A549 (cell line): ENCODE data around the gene COASY. TPM values are rescaled to one million over a fixed set of nuclear protein-coding genes. Genes with fewer than 3 reads are reported as not detected.

Experiments
- ATAC-seq, 2 experiments: fragments of 200-7000 bp in 1 of 2; fragments of >200 bp in 1 of 2; cut with Nextera tagmentation in 1 of 2; cut with Tn5 transposase in 1 of 2; 3 replicates each; pipeline versions ENCODE4 v1.8.0 to v1.9.1; 2018 to 2020; ENCODE audit warnings: mild to moderate bottlenecking in 1 of 2, moderate library complexity in 1 of 2
- CTCF ChIA-PET: fragments of 300-600 bp; sonication (Branson Sonifier 250); formaldehyde crosslinking; extraction: SDS; loops from one replicate; lab custom pipeline; 2021; ENCODE audit warnings: antibody characterized with exemption, inconsistent platforms; lab: Yijun Ruan, JAX
- POLR2A ChIA-PET: fragments of 350-600 bp; formaldehyde crosslinking; extraction: SDS; loops from one replicate; lab custom pipeline; 2021; ENCODE audit warnings: antibody characterized with exemption, inconsistent platforms; lab: Yijun Ruan, JAX
- DNase-seq, 2 experiments: peaks; one replicate each; pipeline versions ENCODE4 v3.0.0 to v3.0.0-alpha.2; 2011 to 2016; ENCODE audit warnings: low read depth in 1 of 2, low spot score in 1 of 2
- FAIRE-seq: peaks from 2 replicates; lab custom pipeline; 2011; peaks lifted over from hg19 to GRCh38; lab: Jason Lieb, UNC
- H3K27ac ChIP-seq, 2 experiments: fragments of >200 bp; sonication (Bioruptor Twin); formaldehyde crosslinking; 3 replicates each; pipeline ENCODE4 v1.5.1; 2016 to 2017
- H3K4me1 ChIP-seq: fragments of >200 bp; sonication (Bioruptor Twin); formaldehyde crosslinking; 3 replicates; pipeline ENCODE4 v1.6.1; 2016
- H3K4me2 ChIP-seq: fragments of >200 bp; sonication (Bioruptor Twin); formaldehyde crosslinking; 3 replicates; pipeline ENCODE4 v1.6.1; 2016
- H3K4me3 ChIP-seq: fragments of >200 bp; sonication (Bioruptor Twin); formaldehyde crosslinking; 3 replicates; pipeline ENCODE4 v1.5.1; 2016
- H3K9me3 ChIP-seq: fragments of >200 bp; sonication (Bioruptor Twin); formaldehyde crosslinking; 3 replicates; pipeline ENCODE4 v1.6.1; 2016
- BHLHE40 ChIP-seq: IDR thresholded peaks from 2 replicates; pipeline ENCODE4 v1.6.1; 2012; ENCODE audit warnings: low read depth, low read length, inconsistent platforms
- EHF ChIP-seq: fragments of 250-450 bp; sonication (Bioruptor Pico); IDR thresholded peaks from 2 replicates; pipeline ENCODE4 v1.5.0; 2020; ENCODE audit warnings: mild to moderate bottlenecking
- EP300 ChIP-seq, 2 experiments: fragments of >200 bp; sonication (Bioruptor Twin); formaldehyde crosslinking; IDR thresholded peaks; 2 replicates in 1 of 2; 3 replicates in 1 of 2; pipeline ENCODE4 v1.6.1; 2016 to 2017
- FOSB ChIP-seq: fragments of 250-450 bp; sonication (Bioruptor Pico); IDR thresholded peaks from 2 replicates; pipeline ENCODE4 v1.5.0; 2020; ENCODE audit warnings: mild to moderate bottlenecking, moderate library complexity
- FOSL2 ChIP-seq, 2 experiments: fragments of 450-650 bp in 1 of 2; fragments of >200 bp in 1 of 2; sonication (Bioruptor Twin) in 1 of 2; formaldehyde crosslinking; IDR thresholded peaks; 2 replicates each; pipeline versions ENCODE4 v1.5.0 to v1.6.1; 2016 to 2020; ENCODE audit warnings: mild to moderate bottlenecking in 1 of 2, moderate library complexity in 1 of 2
- HEYL ChIP-seq: fragments of 250-450 bp; sonication (Bioruptor Pico); IDR thresholded peaks from 2 replicates; pipeline ENCODE4 v1.8.0; 2021; ENCODE audit warnings: mild to moderate bottlenecking, moderate library complexity
- HOXB5 ChIP-seq: fragments of 250-450 bp; sonication (Bioruptor Pico); IDR thresholded peaks from 2 replicates; pipeline ENCODE4 v1.5.0; 2020; ENCODE audit warnings: mild to moderate bottlenecking, moderate library complexity
- JUN ChIP-seq, 2 experiments: fragments of >200 bp; sonication (Bioruptor Twin); formaldehyde crosslinking; IDR thresholded peaks; 2 replicates in 1 of 2; 3 replicates in 1 of 2; pipeline ENCODE4 v1.6.1; 2016 to 2017
- JUNB ChIP-seq: fragments of >200 bp; sonication (Bioruptor Twin); formaldehyde crosslinking; IDR thresholded peaks from 2 replicates; pipeline ENCODE4 v1.6.1; 2016
- KDM5A ChIP-seq: fragments of 200-600 bp; sonication (generic); IDR thresholded peaks from 2 replicates; pipeline ENCODE4 v1.6.1; 2016; ENCODE audit warnings: antibody characterized with exemption, mild to moderate bottlenecking
- MAFK ChIP-seq: fragments of 450-650 bp; IDR thresholded peaks from 2 replicates; pipeline ENCODE4 v1.6.1; 2014; ENCODE audit not compliant: partially characterized antibody
- MAZ ChIP-seq: fragments of 150-350 bp; IDR thresholded peaks from 2 replicates; pipeline ENCODE4 v1.6.1; 2014; ENCODE audit warnings: antibody characterized with exemption, low read depth, low read length, borderline replicate concordance
- MYC ChIP-seq: IDR thresholded peaks from 2 replicates; pipeline ENCODE4 v1.6.1; 2012; ENCODE audit warnings: mild to moderate bottlenecking, inconsistent platforms, low read length, improper control_type of control experiment, borderline replicate concordance
- NFE2L2 ChIP-seq: fragments of 150-350 bp; conservative IDR thresholded peaks from 2 replicates; pipeline ENCODE4 v1.6.1; 2014; ENCODE audit warnings: low read length
- NR3C1 ChIP-seq: fragments of >200 bp; sonication (Bioruptor Twin); formaldehyde crosslinking; IDR thresholded peaks from 3 replicates; pipeline ENCODE4 v1.6.1; 2017
- PHF8 ChIP-seq: fragments of 200-600 bp; sonication (generic); IDR thresholded peaks from 2 replicates; pipeline ENCODE4 v1.6.1; 2016; ENCODE audit warnings: low read depth, mild to moderate bottlenecking, antibody characterized with exemption, moderate library complexity, borderline replicate concordance
- POLR2A ChIP-seq: IDR thresholded peaks from 2 replicates; pipeline ENCODE4 v1.6.1; 2012; ENCODE audit warnings: mild to moderate bottlenecking, low read length
- RAD21 ChIP-seq, 2 experiments: fragments of >200 bp in 1 of 2; sonication (Bioruptor Twin) in 1 of 2; formaldehyde crosslinking in 1 of 2; IDR thresholded peaks in 1 of 2; conservative IDR thresholded peaks in 1 of 2; 2 replicates in 1 of 2; 3 replicates in 1 of 2; pipeline ENCODE4 v1.6.1; 2012 to 2018; ENCODE audit warnings: inconsistent platforms in 1 of 2
- RARB ChIP-seq: fragments of 250-450 bp; sonication (Bioruptor Pico); IDR thresholded peaks from 2 replicates; pipeline ENCODE4 v1.8.0; 2021; ENCODE audit warnings: mild to moderate bottlenecking, moderate library complexity
- RFX5 ChIP-seq: fragments of 450-650 bp; IDR thresholded peaks from 2 replicates; pipeline ENCODE4 v1.7.1; 2014; ENCODE audit warnings: antibody characterized with exemption, mild to moderate bottlenecking, moderate library complexity
- TP53 ChIP-seq: fragments of 250-450 bp; sonication (Bioruptor Pico); IDR thresholded peaks from 2 replicates; pipeline ENCODE4 v1.5.0; 2021; ENCODE audit warnings: mild to moderate bottlenecking, moderate library complexity
- WGBS: methylation state at CpG from one replicate; pipeline ENCODE4 v1.1.6; 2017; ENCODE audit errors: missing lambda C conversion rate; 5-methylcytosine and 5-hydroxymethylcytosine counted together
- polyA plus RNA-seq, 4 experiments: library from polyadenylated mRNA; depleted of rRNA in 3 of 4; stranded (reverse); fragments of >200 nt; fragmentation: RNase III in 1 of 4; extraction: RNeasy Plus Mini Kit Qiagen cat#74134 plus additional on column Dnase treatment in 1 of 4; gene quantifications; 2 replicates in 3 of 4; 3 replicates in 1 of 4; pipeline ENCODE4 v1.2.3, GENCODE V29; 2011 to 2017
- TF ChIP-seq, protein P1 (sequence below): fragments of 250-450 bp; sonication (Bioruptor Pico); IDR thresholded peaks from 2 replicates; pipeline ENCODE4 v1.5.0; 2021; ENCODE audit warnings: mild to moderate bottlenecking, moderate library complexity, borderline replicate concordance
- TF ChIP-seq, protein P2 (sequence below): fragments of >200 bp; sonication (Bioruptor Twin); formaldehyde crosslinking; IDR thresholded peaks from 3 replicates; pipeline ENCODE4 v1.6.1; 2016
- TF ChIP-seq, protein P3 (sequence below): IDR thresholded peaks from 2 replicates; pipeline ENCODE4 v1.6.1; 2012
- TF ChIP-seq, protein P4 (sequence below): IDR thresholded peaks from 2 replicates; pipeline ENCODE4 v1.6.1; 2012; ENCODE audit warnings: low read depth, borderline replicate concordance

The COASY gene
- polyA plus RNA-seq, 2 of the 4 experiments (the other 2 are of a cell fraction), result 65.4 to 112 TPM

DNA sequence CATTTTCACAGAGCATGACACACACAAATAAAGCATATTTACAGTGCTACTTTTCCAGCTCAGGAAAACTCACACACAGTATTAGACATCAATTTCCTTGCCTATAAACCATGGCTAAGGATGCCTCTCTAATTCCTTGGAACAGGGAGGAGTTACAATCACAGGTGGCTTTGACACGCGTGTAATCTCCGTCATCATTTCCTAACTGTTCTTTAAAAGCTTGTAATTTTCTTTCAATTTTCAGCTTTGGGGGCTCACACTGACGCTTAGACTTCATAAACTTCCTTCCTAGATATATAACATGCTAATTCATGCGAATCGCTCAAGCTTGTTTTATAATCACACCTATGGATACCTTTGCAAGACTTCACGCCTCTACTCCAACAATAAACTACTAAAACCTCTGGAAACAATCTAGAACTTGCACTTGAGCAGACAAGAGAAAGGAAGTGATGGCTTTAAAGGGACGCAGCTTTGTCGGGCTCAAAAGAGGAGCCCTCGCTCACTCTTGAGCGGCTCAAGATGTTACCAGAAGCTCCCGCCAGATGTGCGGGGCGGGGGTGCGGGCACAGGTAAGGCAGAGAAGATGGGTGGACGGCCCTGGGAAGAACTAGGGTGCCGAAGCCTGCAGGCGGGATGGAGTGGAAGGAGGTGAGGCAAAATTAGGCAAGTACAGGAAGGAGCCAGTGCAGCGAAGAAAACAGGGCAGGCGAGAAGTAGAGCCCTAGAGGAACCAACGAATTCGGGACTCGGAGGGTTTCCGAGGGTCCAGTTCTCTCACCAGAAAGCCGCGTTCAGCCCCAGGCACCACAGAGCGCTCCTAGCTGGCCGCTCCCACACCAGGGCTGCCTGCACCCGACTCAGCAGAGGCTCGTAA lies 46.6 kb downstream of the COASY start:
- no peaks in the 10 kb centered on the region for H3K9me3 ChIP-seq
- peak overlapping the region; percentile 87 for H3K4me2 ChIP-seq
- peak overlapping the region; percentile 79 to 89 for H3K27ac ChIP-seq
- ChIA-PET CTCF (interaction anchor here (0.5 to 7.8 kb wide), 24 partner anchors 9 to 165 kb away, joined by 3 to 65 read pairs (median 4); partner anchors contain the start of genes PLEKHH3, PSMC3IP and VPS25), POLR2A (interaction anchor here (0.6 to 3.0 kb wide), 16 partner anchors 9 to 216 kb away, joined by 3 to 43 read pairs (median 5); partner anchors contain the start of genes BECN1, CCR10, CNTD1 and COA3)
- peak; percentile 82 to 83 for ATAC-seq
- peaks cover 22% of the 10 kb centered on the region for H3K4me1 ChIP-seq
- DNase-seq, result no peak
- no peak for FAIRE-seq
- TF ChIP-seq RAD21 (conservative IDR thresholded peaks at IDR 0.05 in 1 of 2, IDR thresholded peaks at IDR 0.05 in 1 of 2), result peak in 1 of 2 experiments; percentile 29; a peak in 2 of 5 replicates
- no peak for TF ChIP-seq NFE2L2
- TF ChIP-seq, protein P1, sequence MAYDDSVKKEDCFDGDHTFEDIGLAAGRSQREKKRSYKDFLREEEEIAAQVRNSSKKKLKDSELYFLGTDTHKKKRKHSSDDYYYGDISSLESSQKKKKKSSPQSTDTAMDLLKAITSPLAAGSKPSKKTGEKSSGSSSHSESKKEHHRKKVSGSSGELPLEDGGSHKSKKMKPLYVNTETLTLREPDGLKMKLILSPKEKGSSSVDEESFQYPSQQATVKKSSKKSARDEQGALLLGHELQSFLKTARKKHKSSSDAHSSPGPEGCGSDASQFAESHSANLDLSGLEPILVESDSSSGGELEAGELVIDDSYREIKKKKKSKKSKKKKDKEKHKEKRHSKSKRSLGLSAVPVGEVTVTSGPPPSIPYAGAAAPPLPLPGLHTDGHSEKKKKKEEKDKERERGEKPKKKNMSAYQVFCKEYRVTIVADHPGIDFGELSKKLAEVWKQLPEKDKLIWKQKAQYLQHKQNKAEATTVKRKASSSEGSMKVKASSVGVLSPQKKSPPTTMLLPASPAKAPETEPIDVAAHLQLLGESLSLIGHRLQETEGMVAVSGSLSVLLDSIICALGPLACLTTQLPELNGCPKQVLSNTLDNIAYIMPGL (CRISPR knock-in tag), result 0 out of 2 replicates have a peak, but pooled peaks have one; percentile 14
- WGBS, result 2% methylated on average over 27 of the region's 30 CpGs
- H3K4me3 ChIP-seq, result peak overlapping the region; percentile 67

DNA sequence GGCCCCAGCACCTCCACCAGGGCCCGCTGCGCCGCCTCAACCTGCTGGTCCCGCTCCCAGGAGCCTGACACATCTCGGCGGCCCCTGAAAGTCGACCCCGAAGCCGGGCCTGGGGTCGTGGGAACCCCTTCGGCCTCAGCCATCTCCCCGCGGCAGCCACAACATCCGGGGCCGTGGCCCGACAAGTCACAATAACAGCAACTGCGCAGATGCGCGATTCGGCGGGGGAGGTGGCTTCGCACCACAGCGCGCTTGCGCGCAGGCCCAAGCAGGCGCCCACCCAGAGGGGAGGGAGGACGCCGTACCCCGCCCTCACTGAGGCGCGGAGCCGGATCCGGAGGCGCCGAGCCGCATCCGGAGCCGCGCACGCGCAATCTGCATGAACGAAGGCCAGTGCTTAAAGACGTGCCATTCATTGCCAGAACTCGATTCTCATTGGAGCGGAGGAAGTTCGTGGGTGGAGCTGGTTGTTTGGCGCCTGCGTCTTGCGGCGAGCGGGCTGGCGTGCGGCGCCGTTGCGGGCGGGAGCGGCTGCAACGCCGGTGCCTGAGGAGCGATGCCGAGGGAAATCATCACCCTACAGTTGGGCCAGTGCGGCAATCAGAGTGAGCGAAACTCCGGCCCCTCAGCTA lies 47.4 kb downstream of the COASY start, which contains the start of the genes RETREG3 and TUBG1:
RETREG3 (minus strand) TSS at position 193 of the 632 bp plus-strand sequence; CDS start at position 143, 50 bp downstream.
TUBG1 (plus strand) TSS at position 502 of the 632 bp plus-strand sequence; CDS start at position 557, 55 bp downstream.
- WGBS, result under 1% methylated on average over 40 of the region's 66 CpGs
- peak within 1 kb of the TSS; percentile 91 to 92 for H3K27ac ChIP-seq
- peak; percentile 100 for FAIRE-seq
- no peaks in the 10 kb centered on the region for H3K9me3 ChIP-seq
- ATAC-seq, result peak; percentile 89 to 94
- CTCF ChIA-PET, result interaction anchor here (0.6 to 7.8 kb wide), 20 partner anchors 9 to 164 kb away, joined by 3 to 65 read pairs (median 4); partner anchors contain the start of genes PLEKHH3, PSMC3IP and VPS25
- TF ChIP-seq, protein P2, sequence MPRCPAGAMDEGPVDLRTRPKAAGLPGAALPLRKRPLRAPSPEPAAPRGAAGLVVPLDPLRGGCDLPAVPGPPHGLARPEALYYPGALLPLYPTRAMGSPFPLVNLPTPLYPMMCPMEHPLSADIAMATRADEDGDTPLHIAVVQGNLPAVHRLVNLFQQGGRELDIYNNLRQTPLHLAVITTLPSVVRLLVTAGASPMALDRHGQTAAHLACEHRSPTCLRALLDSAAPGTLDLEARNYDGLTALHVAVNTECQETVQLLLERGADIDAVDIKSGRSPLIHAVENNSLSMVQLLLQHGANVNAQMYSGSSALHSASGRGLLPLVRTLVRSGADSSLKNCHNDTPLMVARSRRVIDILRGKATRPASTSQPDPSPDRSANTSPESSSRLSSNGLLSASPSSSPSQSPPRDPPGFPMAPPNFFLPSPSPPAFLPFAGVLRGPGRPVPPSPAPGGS, result peak; percentile 81; the same call in 2 of the 3 replicates
- TF ChIP-seq KDM5A (peak; percentile 58; the same call in 1 of the 2 replicates), MAFK (peak; percentile 30), MAZ (no peak; the same call in 1 of the 2 replicates), EP300 (IDR thresholded peaks at IDR 0.05) (no peak), JUN (IDR thresholded peaks at IDR 0.05) (peak; percentile 53 to 87), BHLHE40 (no peak), JUNB (no peak), FOSB (CRISPR knock-in tag) (no peak), RFX5 (no peak), TP53 (CRISPR knock-in tag) (no peak), FOSL2 (IDR thresholded peaks at IDR 0.05) (no peak), FOSL2 (CRISPR knock-in tag; IDR thresholded peaks at IDR 0.05) (no peak), HOXB5 (CRISPR knock-in tag) (no peak), PHF8 (peak; percentile 80; the same call in 1 of the 2 replicates), HEYL (CRISPR knock-in tag) (no peak), EHF (CRISPR knock-in tag) (no peak), NR3C1 (no peak), POLR2A (peak; percentile 99), MYC (no peak; the same call in 1 of the 2 replicates), RARB (no peak)
- TF ChIP-seq, protein P3, sequence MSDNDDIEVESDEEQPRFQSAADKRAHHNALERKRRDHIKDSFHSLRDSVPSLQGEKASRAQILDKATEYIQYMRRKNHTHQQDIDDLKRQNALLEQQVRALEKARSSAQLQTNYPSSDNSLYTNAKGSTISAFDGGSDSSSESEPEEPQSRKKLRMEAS, result peak; percentile 88
- TF ChIP-seq, protein P4, sequence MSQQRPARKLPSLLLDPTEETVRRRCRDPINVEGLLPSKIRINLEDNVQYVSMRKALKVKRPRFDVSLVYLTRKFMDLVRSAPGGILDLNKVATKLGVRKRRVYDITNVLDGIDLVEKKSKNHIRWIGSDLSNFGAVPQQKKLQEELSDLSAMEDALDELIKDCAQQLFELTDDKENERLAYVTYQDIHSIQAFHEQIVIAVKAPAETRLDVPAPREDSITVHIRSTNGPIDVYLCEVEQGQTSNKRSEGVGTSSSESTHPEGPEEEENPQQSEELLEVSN, result peak; percentile 92
- TF ChIP-seq, all 56 proteins: peak for 8
- peak; percentile 99 to 100 for DNase-seq
- H3K4me3 ChIP-seq, result peak within 1 kb of the TSS; percentile 90
- H3K4me2 ChIP-seq, result peak within 1 kb of the TSS; percentile 87
- POLR2A ChIA-PET, result interaction anchor here (0.6 to 3.0 kb wide), 18 partner anchors 9 to 215 kb away, joined by 3 to 43 read pairs (median 4); partner anchors contain the start of genes BECN1, CCR10, CNTD1 and COA3
- peaks cover 22% of the 10 kb centered on the region for H3K4me1 ChIP-seq
